T47D (cell line): ENCODE results near the gene RGSL1.
A peak's percentile ranks its signal among the peaks of the same experiment; 100 is the strongest.

Experiments used
- DNase-seq, 2 experiments: peaks; one replicate each; pipeline versions ENCODE4 v3.0.0 to v3.0.0-alpha.2; 2011 to 2012; ENCODE audit warnings: low read depth in 1 of 2, low spot score in 1 of 2
- JUND ChIP-seq: IDR thresholded peaks from 2 replicates; pipeline ENCODE4 v1.6.1; 2012; ENCODE audit warnings: low read depth
- in situ Hi-C: cut with HindIII; loops from 2 replicates; pipeline ENCODE4 v1.10.0; 2016; ENCODE audit warnings: low sequenced_read_pairs, low pct_unique_long_range_greater_than_20kb

The RGSL1 gene

GRCh38 chr1:182453631-182454030 is 3.7 kb downstream of the RGSL1 start:
- in situ Hi-C loops = no loop called here
- DNase-seq = no peak
- no peak for TF ChIP-seq JUND

- DNase-seq = no peak
- in situ Hi-C loops = no loop called here
- no peak for TF ChIP-seq JUND
Measured at GRCh38 chr1:182457844-182458243, 7.9 kb downstream of the RGSL1 start.

- in situ Hi-C loops = no loop called here
- no peak for DNase-seq
- no peak for TF ChIP-seq JUND
Measured at GRCh38 chr1:182459949-182460348, 10.0 kb downstream of the RGSL1 start.

- in situ Hi-C loops = no loop called here
- DNase-seq = peak in 1 of 2 experiments; percentile 19
- no peak for TF ChIP-seq JUND
Measured at GRCh38 chr1:182460550-182460951, 10.6 kb downstream of the RGSL1 start.

GRCh38 chr1:182473556-182473955 is 23.6 kb downstream of the RGSL1 start:
- in situ Hi-C loops = no loop called here
- DNase-seq = no peak
- no peak for TF ChIP-seq JUND

- no peak for TF ChIP-seq JUND
- in situ Hi-C loops = no loop called here
- no peak for DNase-seq
Measured at GRCh38 chr1:182476625-182477024, 26.7 kb downstream of the RGSL1 start.

GRCh38 chr1:182478238-182478637 is 28.3 kb downstream of the RGSL1 start:
- in situ Hi-C loops = no loop called here
- no peak for TF ChIP-seq JUND
- DNase-seq = no peak

GRCh38 chr1:182484067-182484466 is 34.1 kb downstream of the RGSL1 start:
- no peak for DNase-seq
- in situ Hi-C loops = no loop called here
- TF ChIP-seq JUND = no peak

GRCh38 chr1:182484531-182485257 is 34.7 kb downstream of the RGSL1 start:
- in situ Hi-C loops = no loop called here
- no peak for TF ChIP-seq JUND
- peak in 1 of 2 experiments; percentile 66 for DNase-seq

- DNase-seq = no peak
- no peak for TF ChIP-seq JUND
- in situ Hi-C loops = no loop called here
Measured at GRCh38 chr1:182485861-182486260, 35.9 kb downstream of the RGSL1 start.

GRCh38 chr1:182488803-182489202 is 38.9 kb downstream of the RGSL1 start:
- DNase-seq = no peak
- in situ Hi-C loops = no loop called here
- TF ChIP-seq JUND = no peak

- DNase-seq = no peak
- no peak for TF ChIP-seq JUND
- in situ Hi-C loops = no loop called here
Measured at GRCh38 chr1:182493063-182493462, 43.1 kb downstream of the RGSL1 start.

- in situ Hi-C loops = no loop called here
- no peak for DNase-seq
- TF ChIP-seq JUND = no peak
Measured at GRCh38 chr1:182495002-182495401, 45.1 kb downstream of the RGSL1 start.

- TF ChIP-seq JUND = no peak
- in situ Hi-C loops = no loop called here
- DNase-seq = no peak
Measured at GRCh38 chr1:182495693-182496092, 45.7 kb downstream of the RGSL1 start.

GRCh38 chr1:182507685-182508084 is 57.7 kb downstream of the RGSL1 start:
- DNase-seq = no peak
- TF ChIP-seq JUND = no peak
- in situ Hi-C loops = no loop called here
